Tibial nerve (tissue), 4 donors: ENCODE data around the gene COL4A6. TPM values are rescaled to one million over a fixed set of nuclear protein-coding genes. Genes with fewer than 3 reads are reported as not detected.

Experiments
- DNase-seq, 2 donors: peaks; one replicate each; pipeline ENCODE4 v3.0.0-alpha.2; 2019; ENCODE audit warnings: low spot score in 2 of 2
- H3K27ac ChIP-seq, 4 donors: fragments of 200-600 bp; sonication (generic) in 3 of 4; one replicate each; pipeline ENCODE4 v1.5.1; 2017 to 2019; ENCODE audit warnings: mild to moderate bottlenecking in 1 of 4
- H3K27me3 ChIP-seq, 2 donors: fragments of 200-600 bp; sonication (generic) in 1 of 2; one replicate each; pipeline versions ENCODE4 v1.5.1 to v1.6.0; 2017 to 2019
- H3K36me3 ChIP-seq, 3 donors: fragments of 200-600 bp; sonication (generic); one replicate each; pipeline ENCODE4 v1.5.1; 2018 to 2019
- H3K4me1 ChIP-seq, 4 donors: fragments of 200-600 bp; sonication (generic) in 3 of 4; one replicate each; pipeline ENCODE4 v1.5.1; 2017 to 2019
- H3K4me3 ChIP-seq, 4 donors: fragments of 200-600 bp; sonication (generic) in 3 of 4; one replicate each; pipeline ENCODE4 v1.5.1; 2017 to 2019; ENCODE audit warnings: mild to moderate bottlenecking in 1 of 4, moderate library complexity in 1 of 4
- H3K9me3 ChIP-seq, 4 donors: fragments of 200-600 bp; sonication (generic) in 3 of 4; one replicate each; pipeline ENCODE4 v1.5.1; 2017 to 2019
- EP300 ChIP-seq, 2 donors: sonication (generic); formaldehyde crosslinking; IDR thresholded peaks; one replicate each; pipeline ENCODE4 v1.6.1; 2017; ENCODE audit warnings: antibody characterized with exemption in 2 of 2, mild to moderate bottlenecking in 1 of 2
- POLR2A ChIP-seq, 2 donors: fragments of 450-650 bp; IDR thresholded peaks; one replicate each; pipeline ENCODE4 v1.6.1; 2017; ENCODE audit warnings: antibody characterized with exemption in 2 of 2, mild to moderate bottlenecking in 2 of 2, moderate library complexity in 2 of 2
- WGBS, 2 donors: methylation state at CpG; one replicate each; pipeline ENCODE4 v1.1.5; 2018; 5-methylcytosine and 5-hydroxymethylcytosine counted together
- total RNA-seq, 4 donors: library from RNA; depleted of rRNA; stranded (reverse); fragments of >200 nt; gene quantifications; one replicate each; pipeline ENCODE4 v1.1.0, GENCODE V29; 2016
- TF ChIP-seq, protein P1 (sequence below), 5 experiments: fragments of 200-600 bp in 3 of 5; fragments of 450-650 bp in 2 of 5; sonication (generic) in 3 of 5; IDR thresholded peaks; one replicate each; pipeline ENCODE4 v1.5.1; 2016 to 2019; ENCODE audit warnings: antibody characterized with exemption in 5 of 5, mild to moderate bottlenecking in 3 of 5, moderate library complexity in 2 of 5

COL4A6 gene
- total RNA-seq, 4 donors from 2014 or later: under 0.01 to 1.4 (median 0.21) TPM

DNA sequence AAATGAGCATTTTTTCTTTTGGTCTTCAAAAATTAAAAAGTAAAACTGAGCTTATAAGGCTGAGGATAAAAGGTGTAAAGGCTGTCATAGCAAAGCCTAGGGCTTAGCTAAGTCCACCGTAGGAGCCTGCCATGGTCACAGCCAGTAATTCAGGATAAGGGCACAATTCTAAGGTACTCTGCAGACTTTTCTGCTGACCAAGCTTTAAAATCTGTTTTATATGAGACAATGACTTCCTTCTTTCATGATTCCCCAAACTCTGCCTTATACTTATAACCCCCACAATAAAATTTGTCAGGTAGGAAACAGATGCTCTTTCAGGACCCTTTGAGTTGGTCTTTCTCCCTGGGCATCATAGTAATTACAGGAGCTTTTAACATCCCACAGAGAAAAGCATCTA lies 138.5 kb downstream of the COL4A6 start:
- no peak for DNase-seq
- H3K27me3 ChIP-seq: peaks cover 0 to 9% of the 10 kb centered on the region in 2 donors
- H3K4me1 ChIP-seq: no peaks in the 10 kb centered on the region
- no peaks in the 10 kb centered on the region for H3K9me3 ChIP-seq
- no peak overlapping the region for H3K4me3 ChIP-seq
- 55 to 74% methylated on average over 1 of the region's 1 CpG for WGBS, 2 donors
- H3K36me3 ChIP-seq: no peaks in the 10 kb centered on the region
- no peak overlapping the region for H3K27ac ChIP-seq
- TF ChIP-seq POLR2A (IDR thresholded peaks at IDR 0.05) (no peak), EP300 (IDR thresholded peaks at IDR 0.05) (no peak)
- TF ChIP-seq, protein P1, sequence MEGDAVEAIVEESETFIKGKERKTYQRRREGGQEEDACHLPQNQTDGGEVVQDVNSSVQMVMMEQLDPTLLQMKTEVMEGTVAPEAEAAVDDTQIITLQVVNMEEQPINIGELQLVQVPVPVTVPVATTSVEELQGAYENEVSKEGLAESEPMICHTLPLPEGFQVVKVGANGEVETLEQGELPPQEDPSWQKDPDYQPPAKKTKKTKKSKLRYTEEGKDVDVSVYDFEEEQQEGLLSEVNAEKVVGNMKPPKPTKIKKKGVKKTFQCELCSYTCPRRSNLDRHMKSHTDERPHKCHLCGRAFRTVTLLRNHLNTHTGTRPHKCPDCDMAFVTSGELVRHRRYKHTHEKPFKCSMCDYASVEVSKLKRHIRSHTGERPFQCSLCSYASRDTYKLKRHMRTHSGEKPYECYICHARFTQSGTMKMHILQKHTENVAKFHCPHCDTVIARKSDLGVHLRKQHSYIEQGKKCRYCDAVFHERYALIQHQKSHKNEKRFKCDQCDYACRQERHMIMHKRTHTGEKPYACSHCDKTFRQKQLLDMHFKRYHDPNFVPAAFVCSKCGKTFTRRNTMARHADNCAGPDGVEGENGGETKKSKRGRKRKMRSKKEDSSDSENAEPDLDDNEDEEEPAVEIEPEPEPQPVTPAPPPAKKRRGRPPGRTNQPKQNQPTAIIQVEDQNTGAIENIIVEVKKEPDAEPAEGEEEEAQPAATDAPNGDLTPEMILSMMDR (IDR thresholded peaks at IDR 0.05): no peak

DNA sequence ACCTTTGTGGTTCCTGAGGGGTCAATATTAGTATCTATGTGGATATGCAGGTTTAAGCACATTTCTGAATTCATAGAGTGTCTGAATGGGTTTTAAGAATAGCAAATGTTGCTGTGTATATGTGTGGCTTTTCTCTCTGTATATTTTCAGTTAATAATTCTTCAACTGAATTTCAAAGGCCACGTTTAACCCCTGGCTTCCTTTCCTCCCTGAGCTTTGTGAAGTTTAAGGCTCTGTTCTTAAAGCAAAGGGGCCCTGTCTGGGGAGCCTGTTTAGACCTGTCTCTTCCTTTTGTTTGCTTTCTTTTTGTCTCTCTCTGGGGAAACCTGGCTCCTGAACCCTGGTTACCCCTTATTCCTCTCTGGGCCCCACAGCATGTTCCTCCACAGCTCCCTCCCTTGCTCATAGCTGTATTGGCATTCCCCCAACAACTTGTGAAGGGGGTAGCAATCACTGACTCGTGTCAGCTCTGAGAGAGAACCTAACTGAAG lies 139.1 kb downstream of the COL4A6 start:
- Histone ChIP-seq H3K36me3 (no peaks in the 10 kb centered on the region), H3K4me1 (no peaks in the 10 kb centered on the region), H3K27me3 (peaks cover 0 to 9% of the 10 kb centered on the region in 2 donors), H3K9me3 (no peaks in the 10 kb centered on the region), H3K4me3 (no peak overlapping the region), H3K27ac (no peak overlapping the region)
- TF ChIP-seq, protein P1 (IDR thresholded peaks at IDR 0.05): no peak
- TF ChIP-seq EP300 (IDR thresholded peaks at IDR 0.05): no peak
- TF ChIP-seq POLR2A (IDR thresholded peaks at IDR 0.05): no peak
- WGBS, 2 donors: 10 to 12% methylated on average over 2 of the region's 2 CpGs
- no peak for DNase-seq

DNA sequence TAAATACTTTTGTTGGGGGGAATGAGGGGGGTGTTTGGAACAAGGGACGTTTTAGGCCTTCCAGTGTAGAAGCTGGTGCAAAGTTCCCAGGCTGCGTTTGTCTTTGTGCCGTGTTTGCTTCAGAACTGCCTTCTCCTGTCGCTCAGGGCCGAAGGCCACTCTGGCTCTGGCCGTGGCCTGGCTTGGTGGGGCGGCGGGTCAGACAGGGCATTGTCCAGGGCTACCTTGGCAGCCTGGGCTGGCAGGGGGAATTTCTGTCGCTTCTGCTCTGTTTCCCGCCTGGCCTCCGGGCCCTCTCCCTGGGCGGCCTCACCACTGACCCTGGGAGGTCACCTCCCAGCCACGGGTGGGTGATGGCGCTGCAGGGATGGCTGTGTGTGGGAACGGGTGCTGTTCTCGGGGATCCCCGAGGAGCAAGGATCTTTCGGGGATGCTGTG lies 140.0 kb downstream of the COL4A6 start:
- H3K4me1 ChIP-seq: no peaks in the 10 kb centered on the region
- H3K4me3 ChIP-seq: no peak overlapping the region
- peaks cover 0 to 9% of the 10 kb centered on the region in 2 donors for H3K27me3 ChIP-seq
- TF ChIP-seq POLR2A (IDR thresholded peaks at IDR 0.05) (no peak), EP300 (IDR thresholded peaks at IDR 0.05) (no peak)
- TF ChIP-seq, protein P1 (IDR thresholded peaks at IDR 0.05): no peak
- H3K27ac ChIP-seq: no peak overlapping the region
- no peaks in the 10 kb centered on the region for H3K36me3 ChIP-seq
- WGBS, 2 donors: 78 to 80% methylated on average over 2 to 18 of the region's 18 CpGs
- no peak for DNase-seq
- no peaks in the 10 kb centered on the region for H3K9me3 ChIP-seq

DNA sequence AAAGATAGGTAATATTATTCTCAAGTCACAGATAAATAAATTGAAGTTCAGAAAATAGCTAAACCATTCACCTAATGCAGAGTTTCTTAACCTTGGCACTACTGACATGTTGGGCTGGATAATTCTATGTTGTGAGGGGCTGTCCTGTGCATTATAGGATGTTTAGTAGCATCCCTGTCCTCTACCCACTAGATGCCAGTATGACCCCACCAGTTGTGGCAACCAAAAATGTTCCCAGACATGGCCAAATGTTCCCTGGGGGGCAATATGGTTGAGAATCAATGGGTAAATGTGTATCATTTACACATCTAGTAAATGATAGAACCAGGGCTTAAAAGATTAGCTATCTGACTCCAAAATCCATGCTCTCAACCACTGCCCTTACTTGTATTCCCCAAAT lies 140.9 kb downstream of the COL4A6 start:
- Histone ChIP-seq H3K9me3 (peaks cover 0 to 3% (median 0%) of the 10 kb centered on the region in 4 donors), H3K4me3 (no peak overlapping the region), H3K27me3 (peaks cover 0 to 9% of the 10 kb centered on the region in 2 donors), H3K27ac (no peak overlapping the region), H3K36me3 (no peaks in the 10 kb centered on the region), H3K4me1 (no peaks in the 10 kb centered on the region)
- DNase-seq: no peak
- TF ChIP-seq, protein P1 (IDR thresholded peaks at IDR 0.05): no peak
- TF ChIP-seq POLR2A (IDR thresholded peaks at IDR 0.05) (no peak), EP300 (IDR thresholded peaks at IDR 0.05) (no peak)

DNA sequence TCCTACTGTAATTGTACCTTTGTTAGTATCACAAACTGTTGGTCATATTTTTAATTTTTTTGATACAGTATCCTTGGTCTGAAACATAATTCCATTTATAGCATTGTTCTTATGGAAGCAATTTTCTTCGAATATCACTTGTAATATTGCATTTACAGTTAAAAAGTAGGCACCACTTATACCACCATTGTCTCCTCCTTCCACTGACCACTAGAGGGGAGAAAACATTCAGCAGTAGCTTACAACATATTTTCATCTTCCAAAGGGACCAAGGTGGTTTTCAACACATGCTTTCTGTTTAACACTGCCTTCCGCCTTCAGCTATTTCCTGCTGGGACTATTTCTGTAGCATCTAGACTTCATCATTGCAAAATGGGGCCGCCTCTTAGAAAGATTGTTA lies 146.2 kb downstream of the COL4A6 start:
- H3K4me3 ChIP-seq: no peak overlapping the region
- DNase-seq: no peak
- no peaks in the 10 kb centered on the region for H3K36me3 ChIP-seq
- H3K27ac ChIP-seq: no peak overlapping the region
- peaks cover 0 to 5% of the 10 kb centered on the region in 2 donors for H3K27me3 ChIP-seq
- H3K9me3 ChIP-seq: peaks cover 0 to 6% (median 0%) of the 10 kb centered on the region in 4 donors
- TF ChIP-seq EP300 (IDR thresholded peaks at IDR 0.05) (no peak), POLR2A (IDR thresholded peaks at IDR 0.05) (no peak)
- TF ChIP-seq, protein P1 (IDR thresholded peaks at IDR 0.05): no peak
- H3K4me1 ChIP-seq: no peaks in the 10 kb centered on the region
- 90 to 94% methylated on average over 3 of the region's 3 CpGs for WGBS, 2 donors
